NCI-H1417 (cell line): Measurements from ENCODE around the gene B9D1.

Experiments
- DNase-seq, 3 experiments: peaks; one replicate each; lab custom pipeline; 2025; lab: John Stamatoyannopoulos, UW

B9D1 gene

DNA sequence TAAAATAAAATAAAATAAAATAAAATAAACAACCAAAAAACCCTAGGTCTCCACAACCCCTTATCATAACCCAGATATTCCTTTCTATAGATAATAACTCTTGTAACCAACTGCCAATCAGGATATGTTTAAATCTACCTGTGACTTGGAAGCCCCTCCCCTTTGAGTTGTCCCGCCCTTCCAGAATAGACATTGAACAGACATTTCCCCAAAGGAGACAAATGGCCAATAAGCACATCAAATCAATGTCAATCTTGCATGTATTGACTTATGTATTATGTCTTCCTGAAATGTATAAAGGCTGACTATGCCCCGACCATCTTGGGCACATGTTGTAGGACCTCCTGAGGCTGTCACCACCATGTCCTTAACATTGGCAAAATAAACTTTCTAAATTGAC is 14.3 kb upstream of the B9D1 start:
- peak; percentile 4 to 33 (median 4) for DNase-seq

GRCh38 chr17:19375732-19376131 is 13.2 kb upstream of the B9D1 start:
- DNase-seq: no peak

- DNase-seq: no peak
Observed at GRCh38 chr17:19374136-19374535, 11.6 kb upstream of the B9D1 start.

DNA sequence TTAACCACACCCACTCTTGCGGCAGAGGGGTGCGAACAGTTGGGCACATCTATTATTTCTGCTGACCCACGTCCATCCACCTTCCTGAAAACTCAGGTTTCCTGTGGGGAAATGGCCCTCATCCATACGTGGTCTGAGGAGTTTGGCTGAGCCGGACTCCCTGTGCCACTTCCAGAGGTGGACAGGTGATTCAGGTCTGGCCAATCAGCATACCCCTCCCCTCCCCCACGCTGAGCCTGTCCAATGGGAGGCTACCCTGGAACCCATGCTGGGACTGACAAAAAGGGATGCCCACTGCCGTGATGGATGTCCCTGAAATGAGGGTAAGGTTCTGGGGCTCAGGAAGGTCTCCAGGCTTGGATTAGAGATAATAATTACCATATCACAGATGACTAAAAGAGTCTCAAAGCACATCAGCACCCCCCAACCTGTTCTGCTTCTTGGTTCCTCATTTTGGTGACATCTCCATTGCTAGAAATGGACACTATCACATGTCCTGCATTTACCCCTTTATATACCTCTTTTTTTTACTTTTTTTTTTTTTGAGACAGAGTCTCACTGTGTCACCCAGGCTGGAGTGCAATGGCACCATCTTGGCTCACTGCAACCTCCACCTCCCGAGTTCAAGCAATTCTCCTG is 10.5 kb upstream of the B9D1 start:
- DNase-seq: no peak

- DNase-seq: no peak
Observed at GRCh38 chr17:19372439-19372838, 9.9 kb upstream of the B9D1 start.

- no peak for DNase-seq
Observed at GRCh38 chr17:19372011-19372370, 9.5 kb upstream of the B9D1 start.

DNA sequence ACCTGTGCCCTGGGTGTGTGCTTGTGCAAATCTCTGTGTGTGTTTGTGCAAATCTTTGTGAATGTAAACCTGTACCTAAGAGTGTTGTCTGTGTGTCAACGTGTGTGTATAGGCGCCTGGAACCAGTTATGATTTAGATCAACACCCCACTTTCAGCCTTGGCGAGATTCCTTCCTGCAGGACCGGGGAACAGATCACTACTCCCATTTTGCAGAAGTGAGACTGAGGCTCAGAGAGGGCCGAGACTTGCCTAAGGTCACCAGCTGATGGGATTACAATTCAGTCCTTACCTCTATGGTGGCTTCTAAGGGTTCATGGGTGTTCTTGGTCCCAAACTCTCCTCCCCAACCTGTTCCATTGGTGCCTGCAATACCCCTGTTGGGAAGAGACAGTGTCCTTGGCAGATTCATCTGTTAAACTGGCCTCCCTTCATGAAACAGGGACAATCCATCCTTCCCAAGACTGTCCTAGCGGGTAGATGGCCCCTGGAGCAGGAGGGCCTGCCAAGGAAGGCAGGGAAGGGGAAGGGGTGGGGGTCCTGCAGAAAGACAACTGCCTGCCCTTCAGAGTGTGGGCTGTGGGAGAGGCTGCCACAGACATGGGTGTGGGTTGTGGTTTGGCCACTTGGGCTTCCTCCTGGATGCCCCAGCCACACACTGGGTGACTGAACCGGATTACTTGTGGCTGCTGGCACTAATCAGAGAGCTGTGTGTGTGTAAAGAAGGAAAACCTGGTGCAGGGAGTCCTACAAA is 8.9 kb upstream of the B9D1 start:
- no peak for DNase-seq

- no peak for DNase-seq
Observed at GRCh38 chr17:19370493-19370960, 8.0 kb upstream of the B9D1 start.

GRCh38 chr17:19369846-19370492 is 7.4 kb upstream of the B9D1 start:
- no peak for DNase-seq

- no peak for DNase-seq
Observed at GRCh38 chr17:19369107-19369778, 6.7 kb upstream of the B9D1 start.

DNA sequence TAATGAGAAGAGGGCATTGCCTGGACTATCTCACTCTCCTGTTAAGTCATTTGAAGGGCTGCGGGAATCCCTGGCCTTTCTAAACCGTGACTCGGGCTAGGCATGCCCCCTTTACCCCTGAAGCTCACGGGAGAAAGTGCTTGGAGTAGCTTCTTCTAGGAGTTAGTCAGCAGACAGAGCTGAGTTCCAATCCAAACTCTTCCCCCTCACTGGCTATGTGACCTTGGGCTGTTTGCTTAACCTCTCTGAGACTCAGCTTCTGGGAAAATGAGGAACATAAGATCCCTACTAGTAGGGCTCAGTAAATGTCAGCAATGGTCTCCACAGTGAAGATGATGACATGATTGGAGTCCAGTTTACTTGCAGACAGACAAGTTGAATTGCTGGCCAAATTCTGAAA is 5.7 kb upstream of the B9D1 start:
- DNase-seq: no peak

DNA sequence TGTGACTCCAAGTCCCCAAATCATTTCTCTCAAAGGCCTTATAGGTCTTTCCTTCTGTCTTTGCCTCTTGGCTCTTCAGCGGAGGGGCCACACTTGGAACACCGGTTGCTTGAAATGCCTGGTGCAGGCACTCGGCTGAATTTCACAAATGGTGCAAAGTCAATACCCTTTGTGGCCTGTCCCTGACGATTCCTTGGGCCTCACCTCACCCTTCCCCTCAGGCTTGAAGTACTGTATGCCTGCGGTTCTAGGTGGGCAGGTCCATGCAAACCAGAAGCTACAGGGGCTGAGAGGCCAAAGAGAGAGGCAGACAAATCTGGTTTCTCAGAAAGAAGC is 4.1 kb upstream of the B9D1 start:
- no peak for DNase-seq

DNA sequence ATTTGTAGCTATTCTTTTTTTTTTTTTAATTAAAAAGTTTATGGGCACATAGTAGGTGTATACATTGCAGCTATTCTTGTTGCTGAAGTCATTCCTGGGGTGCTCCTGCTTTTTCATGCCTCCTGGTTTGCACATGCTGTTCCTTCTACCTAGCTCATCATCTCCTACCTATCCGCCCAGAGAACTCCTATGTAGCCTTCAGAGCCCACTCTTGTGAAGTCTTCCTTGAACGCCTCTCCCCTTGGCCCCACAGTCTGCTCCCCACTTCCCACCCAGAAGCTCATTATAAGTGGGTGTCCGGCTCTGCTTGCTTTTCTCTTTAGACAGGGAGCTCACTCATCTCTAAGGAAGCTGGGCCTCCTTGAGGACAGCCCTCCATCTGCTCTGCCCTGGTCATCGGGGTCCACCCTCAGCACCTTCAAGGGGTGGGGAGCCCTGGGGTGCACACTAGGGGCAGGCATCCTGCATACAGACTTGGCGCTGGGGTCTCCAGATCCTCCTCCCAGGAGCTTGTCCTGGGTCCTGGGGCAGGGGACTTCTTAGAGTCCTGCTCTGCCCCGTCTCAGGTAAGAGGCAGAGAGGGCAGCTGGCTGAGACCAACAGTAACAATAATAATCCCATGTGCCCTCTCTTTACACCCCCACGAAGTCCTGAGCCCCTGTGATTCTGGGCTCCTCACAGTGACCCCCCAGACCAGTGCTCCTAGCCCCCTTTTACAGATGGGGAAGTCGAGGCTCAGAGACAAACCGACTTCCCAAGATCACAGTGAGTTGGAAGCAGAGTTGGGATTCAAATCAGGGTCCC is 3.5 kb upstream of the B9D1 start:
- no peak for DNase-seq

GRCh38 chr17:19365499-19365817 is 2.9 kb upstream of the B9D1 start:
- DNase-seq: no peak

DNA sequence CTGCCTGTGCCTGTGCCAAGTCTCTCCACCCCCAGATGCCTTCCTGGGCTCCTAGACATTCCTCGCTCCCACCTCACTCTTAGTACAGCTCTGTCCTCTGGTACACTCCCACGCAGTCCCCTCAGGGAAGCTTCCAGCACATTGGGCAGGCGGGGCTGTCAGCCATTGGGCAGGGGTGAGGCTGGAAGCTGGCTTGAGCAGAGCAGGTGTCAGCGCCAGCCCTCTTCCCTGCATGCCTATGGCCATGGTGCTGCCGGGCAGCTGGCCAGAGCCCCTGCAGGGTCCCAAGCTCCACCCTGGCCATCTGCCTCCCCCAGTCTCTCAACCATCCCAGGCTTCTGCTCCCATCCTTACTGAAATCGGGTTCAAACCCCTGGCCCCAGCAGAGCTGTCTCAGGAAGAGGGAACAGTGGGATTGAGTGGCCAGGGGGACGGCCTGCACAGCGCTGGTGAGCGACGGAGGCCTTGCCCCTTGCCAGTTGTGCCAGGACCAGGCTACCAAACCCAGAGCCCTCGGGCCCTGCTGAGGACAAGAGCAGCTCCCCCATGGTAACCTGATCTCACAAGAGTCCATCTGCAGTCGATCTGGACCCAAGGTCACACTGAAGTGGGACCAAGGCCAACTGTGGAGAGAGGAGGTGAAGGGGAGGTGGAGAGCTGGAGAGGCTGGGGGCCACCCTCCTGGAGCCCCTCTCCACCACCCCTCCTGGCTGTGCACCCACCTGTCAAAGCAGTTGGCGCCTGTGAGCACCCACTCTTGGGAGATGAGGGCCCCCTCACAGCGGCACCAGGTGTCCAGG is 2.4 kb upstream of the B9D1 start:
- DNase-seq: peak in 1 of 3 experiments; percentile 42

GRCh38 chr17:19363460-19364035 is 1.0 kb upstream of the B9D1 start:
- peak in 1 of 3 experiments; percentile 27 for DNase-seq

DNA sequence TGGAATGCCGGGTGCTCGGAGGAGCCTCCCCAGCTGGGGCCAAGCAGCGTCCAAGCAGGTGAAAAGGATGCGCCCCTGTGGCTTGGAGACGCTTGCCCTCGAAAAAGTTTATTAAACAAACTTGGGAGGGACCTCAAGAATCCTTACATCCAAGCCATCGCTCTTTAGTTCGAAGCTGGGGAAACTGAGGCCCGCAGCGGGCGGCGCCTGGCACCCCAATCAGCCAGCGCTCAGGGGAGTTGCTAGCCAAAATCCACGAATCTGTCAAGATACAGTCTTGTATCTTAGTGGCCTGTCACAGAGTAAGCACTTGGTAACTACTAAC is 553 bp upstream of the B9D1 start:
- no peak for DNase-seq

DNA sequence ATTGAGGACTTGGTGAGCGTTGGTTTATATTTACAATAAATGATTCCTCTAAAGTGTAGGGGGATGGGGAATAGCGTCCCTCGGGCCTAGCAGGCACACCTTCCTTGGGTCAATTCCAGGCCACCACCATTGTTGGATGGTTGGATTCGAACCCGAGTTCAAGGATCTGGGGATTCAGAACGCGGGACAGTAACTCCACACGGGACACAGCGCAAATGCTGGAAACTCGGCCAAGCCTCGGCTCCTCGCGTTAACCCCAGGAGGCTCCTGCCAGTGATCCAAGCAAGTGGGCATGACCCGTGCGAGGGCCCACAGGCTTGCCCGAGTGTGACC is 613 bp downstream of the B9D1 start:
- no peak for DNase-seq

DNA sequence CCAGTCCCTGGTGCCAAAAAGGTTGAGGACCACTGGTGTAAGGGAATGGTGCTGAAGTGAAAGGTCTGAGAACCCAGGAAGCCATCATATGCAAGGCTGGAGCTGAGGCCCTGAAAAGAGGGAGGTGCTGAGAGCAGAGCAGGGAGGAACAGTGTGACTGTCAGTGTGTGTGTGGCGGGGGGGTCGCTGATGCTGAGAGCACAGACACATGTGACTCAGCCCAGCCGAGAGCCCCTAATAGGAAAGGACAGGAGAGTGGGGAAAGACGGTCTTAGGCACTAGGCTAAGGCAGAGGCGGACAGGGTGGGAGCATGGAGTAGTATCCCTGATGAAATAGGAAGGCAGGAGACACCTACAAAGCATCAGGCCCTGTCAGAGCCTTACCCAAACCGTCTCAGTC is 1.2 kb downstream of the B9D1 start:
- DNase-seq: no peak

DNA sequence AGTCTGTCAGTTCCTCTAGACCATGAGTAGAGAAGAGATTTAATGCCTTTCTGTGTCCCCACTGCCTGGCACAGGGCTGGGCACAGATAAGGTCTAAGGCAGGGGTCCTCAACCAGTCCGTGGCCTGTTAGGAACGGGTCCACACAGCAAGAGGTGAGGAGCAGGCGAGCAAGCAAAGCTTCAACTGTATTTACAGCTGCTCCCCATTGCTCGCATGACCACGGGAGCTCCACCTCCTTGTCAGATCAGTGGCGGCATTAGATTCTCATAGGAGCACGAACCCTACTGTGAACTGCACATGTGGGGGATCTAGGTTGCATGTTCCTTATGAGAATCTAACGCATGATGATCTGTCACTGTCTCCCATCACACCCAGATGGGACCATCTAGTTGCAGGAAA is 1.8 kb downstream of the B9D1 start:
- DNase-seq: no peak

GRCh38 chr17:19359856-19360255 is 2.7 kb downstream of the B9D1 start:
- DNase-seq: no peak
